Smooth muscle cell (in vitro differentiated cells): ENCODE results near the gene SLC15A1. TPM values are rescaled to one million over a fixed set of nuclear protein-coding genes. Genes with fewer than 3 reads are reported as not detected.

Source experiments
- DNase-seq: peaks from one replicate; lab custom pipeline; 2025; ENCODE audit not compliant: unreplicated experiment; lab: John Stamatoyannopoulos, UW
- H2AFZ ChIP-seq: fragments of 200-600 bp; sonication (generic); 2 replicates; pipeline ENCODE4 v1.6.0; 2016; ENCODE audit warnings: antibody characterized with exemption, low read depth, mild to moderate bottlenecking
- H3F3A ChIP-seq: fragments of 200-600 bp; sonication (generic); 2 replicates; pipeline ENCODE4 v1.6.0; 2017; ENCODE audit warnings: antibody characterized with exemption, low read depth
- H3K27ac ChIP-seq: fragments of 200-600 bp; sonication (generic); 2 replicates; pipeline ENCODE4 v1.5.1; 2016; ENCODE audit warnings: low read depth, mild to moderate bottlenecking
- H3K27me3 ChIP-seq: fragments of 200-600 bp; sonication (generic); 2 replicates; pipeline ENCODE4 v1.6.1; 2016; ENCODE audit warnings: low read depth, mild to moderate bottlenecking
- H3K36me3 ChIP-seq: fragments of 200-600 bp; sonication (generic); 2 replicates; pipeline ENCODE4 v1.5.1; 2016; ENCODE audit warnings: low read depth
- H3K4me1 ChIP-seq: fragments of 200-600 bp; sonication (generic); 2 replicates; pipeline ENCODE4 v1.5.1; 2016; ENCODE audit warnings: low read depth
- H3K4me2 ChIP-seq: fragments of 200-600 bp; sonication (generic); 2 replicates; pipeline ENCODE4 v1.6.0; 2016; ENCODE audit warnings: mild to moderate bottlenecking
- H3K4me3 ChIP-seq: fragments of 200-600 bp; sonication (generic); 2 replicates; pipeline ENCODE4 v1.5.1; 2016; ENCODE audit warnings: mild to moderate bottlenecking
- H3K79me2 ChIP-seq: fragments of 200-600 bp; sonication (generic); 2 replicates; pipeline ENCODE4 v1.6.0; 2016; ENCODE audit warnings: low read depth, mild to moderate bottlenecking
- H3K9ac ChIP-seq: fragments of 200-600 bp; sonication (generic); 2 replicates; pipeline ENCODE4 v1.6.0; 2016; ENCODE audit warnings: low read depth
- H3K9me3 ChIP-seq: fragments of 200-600 bp; sonication (generic); replicated peaks from 2 replicates; pipeline ENCODE4 v1.5.1; 2016; ENCODE audit warnings: low read depth
- H4K20me1 ChIP-seq: fragments of 200-600 bp; sonication (generic); 2 replicates; pipeline ENCODE4 v1.6.0; 2016; ENCODE audit warnings: low read depth
- WGBS: methylation state at CpG from one replicate; pipeline ENCODE4 v1.1.7; 2016; ENCODE audit warnings: low lambda C conversion rate; 5-methylcytosine and 5-hydroxymethylcytosine counted together
- polyA plus RNA-seq: library from polyadenylated mRNA; unstranded; fragments of >200 nt; fragmentation: Nextera tagmentation; extraction: Ambion mirVana; gene quantifications from 2 replicates; pipeline ENCODE4 v1.2.1, GENCODE V29; 2016
- total RNA-seq: library from RNA; depleted of rRNA; stranded (reverse); fragments of >200 nt; gene quantifications from 2 replicates; pipeline ENCODE4 v1.2.3, GENCODE V29; 2014
- TF ChIP-seq, protein P1 (sequence below): fragments of 200-600 bp; sonication (generic); IDR thresholded peaks from 2 replicates; pipeline ENCODE4 v1.5.1; 2017; ENCODE audit warnings: borderline replicate concordance, mild to moderate bottlenecking, antibody characterized with exemption; ENCODE audit not compliant: insufficient read depth, poor library complexity, severe bottlenecking

SLC15A1 gene, protein sequence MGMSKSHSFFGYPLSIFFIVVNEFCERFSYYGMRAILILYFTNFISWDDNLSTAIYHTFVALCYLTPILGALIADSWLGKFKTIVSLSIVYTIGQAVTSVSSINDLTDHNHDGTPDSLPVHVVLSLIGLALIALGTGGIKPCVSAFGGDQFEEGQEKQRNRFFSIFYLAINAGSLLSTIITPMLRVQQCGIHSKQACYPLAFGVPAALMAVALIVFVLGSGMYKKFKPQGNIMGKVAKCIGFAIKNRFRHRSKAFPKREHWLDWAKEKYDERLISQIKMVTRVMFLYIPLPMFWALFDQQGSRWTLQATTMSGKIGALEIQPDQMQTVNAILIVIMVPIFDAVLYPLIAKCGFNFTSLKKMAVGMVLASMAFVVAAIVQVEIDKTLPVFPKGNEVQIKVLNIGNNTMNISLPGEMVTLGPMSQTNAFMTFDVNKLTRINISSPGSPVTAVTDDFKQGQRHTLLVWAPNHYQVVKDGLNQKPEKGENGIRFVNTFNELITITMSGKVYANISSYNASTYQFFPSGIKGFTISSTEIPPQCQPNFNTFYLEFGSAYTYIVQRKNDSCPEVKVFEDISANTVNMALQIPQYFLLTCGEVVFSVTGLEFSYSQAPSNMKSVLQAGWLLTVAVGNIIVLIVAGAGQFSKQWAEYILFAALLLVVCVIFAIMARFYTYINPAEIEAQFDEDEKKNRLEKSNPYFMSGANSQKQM
- total RNA-seq = 0.31 and 0.72 TPM in 2 replicates
- polyA plus RNA-seq = 0.13 and 0.56 TPM in 2 replicates

DNA sequence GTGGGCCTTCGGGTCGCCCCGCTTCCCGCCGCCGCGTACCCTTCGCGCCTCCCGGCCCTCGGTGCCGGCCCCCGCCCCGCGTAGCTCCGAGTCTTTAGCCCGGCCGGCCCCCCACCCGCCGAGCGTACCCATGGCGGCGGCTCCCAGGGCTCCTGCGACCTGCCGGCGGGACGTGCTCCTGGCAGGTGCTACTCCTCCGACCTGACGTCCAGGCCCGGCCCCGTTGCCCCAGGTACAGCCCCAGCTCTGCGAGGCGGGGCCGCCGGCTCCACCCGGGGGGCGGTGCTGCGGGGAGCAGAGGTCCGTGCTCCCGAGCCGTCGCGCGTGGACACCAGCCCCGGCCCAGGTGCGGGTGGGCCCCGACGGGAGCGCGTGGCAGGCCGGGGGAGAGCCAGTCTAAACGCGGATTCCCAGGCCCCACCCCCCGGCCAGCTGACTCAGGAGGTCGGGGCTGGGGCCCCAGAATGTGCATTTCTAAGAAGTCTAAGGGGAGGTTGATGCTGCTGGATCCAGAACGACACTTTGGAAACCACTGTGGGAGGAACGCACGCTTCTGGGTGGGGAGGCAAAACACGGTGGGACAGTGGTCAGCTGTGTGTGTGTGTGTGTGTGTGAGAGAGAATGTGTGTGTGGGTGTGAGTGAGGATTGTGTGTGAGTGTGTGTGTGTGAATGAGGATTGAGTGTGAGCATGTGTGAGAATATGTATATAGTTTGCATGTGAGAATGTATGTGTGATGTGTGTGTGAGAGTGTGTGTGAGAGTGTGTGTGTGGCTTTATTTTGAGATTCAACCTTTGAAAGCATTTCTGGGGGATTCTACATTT, at the start of gene SLC15A1:
SLC15A1 (minus strand) TSS at position 206 of the 824 bp plus-strand sequence; CDS start at position 132, 74 bp downstream.
- 19% methylated on average over 30 of the region's 59 CpGs for WGBS
- Histone ChIP-seq H3K4me2 (peak within 1 kb of the TSS; percentile 87), H2AFZ (peak within 1 kb of the TSS; percentile 19), H3K27me3 (peaks cover 47% of the 10 kb centered on the region), H3K27ac (no peak within 1 kb of the TSS), H3F3A (no peaks in the 10 kb centered on the region), H4K20me1 (no peaks in the 10 kb centered on the region), H3K79me2 (no peaks in the 10 kb centered on the region), H3K36me3 (no peaks in the 10 kb centered on the region), H3K9me3 (no peaks in the 10 kb centered on the region), H3K9ac (no peak within 1 kb of the TSS), H3K4me3 (peak within 1 kb of the TSS; percentile 52), H3K4me1 (no peaks in the 10 kb centered on the region)
- TF ChIP-seq, protein P1, sequence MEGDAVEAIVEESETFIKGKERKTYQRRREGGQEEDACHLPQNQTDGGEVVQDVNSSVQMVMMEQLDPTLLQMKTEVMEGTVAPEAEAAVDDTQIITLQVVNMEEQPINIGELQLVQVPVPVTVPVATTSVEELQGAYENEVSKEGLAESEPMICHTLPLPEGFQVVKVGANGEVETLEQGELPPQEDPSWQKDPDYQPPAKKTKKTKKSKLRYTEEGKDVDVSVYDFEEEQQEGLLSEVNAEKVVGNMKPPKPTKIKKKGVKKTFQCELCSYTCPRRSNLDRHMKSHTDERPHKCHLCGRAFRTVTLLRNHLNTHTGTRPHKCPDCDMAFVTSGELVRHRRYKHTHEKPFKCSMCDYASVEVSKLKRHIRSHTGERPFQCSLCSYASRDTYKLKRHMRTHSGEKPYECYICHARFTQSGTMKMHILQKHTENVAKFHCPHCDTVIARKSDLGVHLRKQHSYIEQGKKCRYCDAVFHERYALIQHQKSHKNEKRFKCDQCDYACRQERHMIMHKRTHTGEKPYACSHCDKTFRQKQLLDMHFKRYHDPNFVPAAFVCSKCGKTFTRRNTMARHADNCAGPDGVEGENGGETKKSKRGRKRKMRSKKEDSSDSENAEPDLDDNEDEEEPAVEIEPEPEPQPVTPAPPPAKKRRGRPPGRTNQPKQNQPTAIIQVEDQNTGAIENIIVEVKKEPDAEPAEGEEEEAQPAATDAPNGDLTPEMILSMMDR = no peak
- DNase-seq = no peak

DNA sequence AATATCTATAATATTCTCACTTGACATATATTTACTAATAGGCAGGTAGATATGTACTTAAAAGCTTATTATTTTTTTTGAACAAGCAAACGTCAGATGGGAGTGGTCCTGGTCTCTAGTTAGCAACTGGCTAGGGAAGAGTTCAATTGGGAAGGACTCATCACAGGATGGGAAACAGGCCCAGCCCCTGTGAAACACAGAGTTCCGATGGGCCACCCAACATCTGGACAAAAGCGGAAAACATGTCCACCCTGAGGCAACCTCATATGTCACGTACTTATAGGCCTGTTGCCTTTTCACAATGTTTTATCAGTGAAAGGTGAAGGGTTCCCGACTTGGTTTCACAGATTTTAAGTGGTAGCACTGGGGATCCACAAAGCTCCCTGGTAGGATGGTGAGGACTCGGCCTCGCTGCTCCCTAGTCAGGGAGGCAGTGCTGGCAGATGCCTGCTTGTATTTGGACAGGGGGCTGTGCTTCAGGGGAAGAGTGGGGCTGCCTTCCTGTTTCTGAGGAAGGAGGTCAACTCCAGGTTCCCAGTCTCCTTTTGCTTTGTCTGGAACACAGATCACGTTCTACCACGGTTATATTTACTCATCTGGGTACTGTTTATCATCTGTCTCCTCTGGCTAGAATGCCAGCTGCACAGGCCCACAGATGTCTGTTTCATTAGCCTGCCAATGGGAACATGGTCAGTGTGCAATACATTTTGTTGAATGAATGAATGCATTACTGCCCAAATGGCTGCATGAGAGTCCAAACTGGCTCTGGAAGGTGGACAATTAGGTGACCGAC, 49.4 kb upstream of the SLC15A1 start:
- no peaks in the 10 kb centered on the region for H3K9me3 ChIP-seq
- H3K4me3 ChIP-seq = no peak overlapping the region
- 89% methylated on average over 10 of the region's 10 CpGs for WGBS
- no peak overlapping the region for H2AFZ ChIP-seq
- no peak for DNase-seq
- H3K27me3 ChIP-seq = no peaks in the 10 kb centered on the region
- H3F3A ChIP-seq = no peaks in the 10 kb centered on the region
- no peaks in the 10 kb centered on the region for H4K20me1 ChIP-seq
- H3K79me2 ChIP-seq = no peaks in the 10 kb centered on the region
- TF ChIP-seq, protein P1 = no peak
- H3K36me3 ChIP-seq = no peaks in the 10 kb centered on the region
- no peak overlapping the region for H3K27ac ChIP-seq
- H3K9ac ChIP-seq = no peak overlapping the region
- no peak overlapping the region for H3K4me2 ChIP-seq
- no peaks in the 10 kb centered on the region for H3K4me1 ChIP-seq

DNA sequence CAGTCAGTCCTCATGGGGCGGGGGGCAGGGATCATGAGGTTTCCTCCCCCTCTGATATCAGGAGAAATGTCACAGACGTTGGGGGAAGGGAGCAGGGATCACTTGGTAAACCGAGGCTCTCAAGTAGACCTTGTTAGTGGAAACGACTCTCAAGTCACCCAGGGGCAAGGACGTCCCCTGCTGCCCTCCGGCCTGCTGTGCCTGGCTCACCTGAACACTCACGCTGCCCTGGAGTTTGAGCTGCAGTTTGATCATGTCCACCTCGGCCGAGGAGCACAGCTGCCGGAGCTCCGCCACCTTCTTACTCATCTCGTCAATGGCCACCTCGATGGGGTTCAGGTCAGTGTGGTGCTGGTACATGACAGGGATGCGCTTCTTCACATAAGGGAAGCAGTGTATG, 47.6 kb upstream of the SLC15A1 start:
- no peaks in the 10 kb centered on the region for H3F3A ChIP-seq
- H3K4me3 ChIP-seq = no peak overlapping the region
- WGBS = 96% methylated on average over 14 of the region's 14 CpGs
- H2AFZ ChIP-seq = no peak overlapping the region
- no peaks in the 10 kb centered on the region for H3K4me1 ChIP-seq
- DNase-seq = no peak
- no peaks in the 10 kb centered on the region for H3K9me3 ChIP-seq
- H3K4me2 ChIP-seq = no peak overlapping the region
- H3K27me3 ChIP-seq = no peaks in the 10 kb centered on the region
- H4K20me1 ChIP-seq = no peaks in the 10 kb centered on the region
- TF ChIP-seq, protein P1 = no peak
- no peaks in the 10 kb centered on the region for H3K79me2 ChIP-seq
- no peaks in the 10 kb centered on the region for H3K36me3 ChIP-seq
- H3K9ac ChIP-seq = no peak overlapping the region
- no peak overlapping the region for H3K27ac ChIP-seq
